Esophagus muscularis mucosa (tissue), 4 donors: ENCODE measurements around the gene A1CF. TPM values are rescaled to one million over a fixed set of nuclear protein-coding genes. Genes with fewer than 3 reads are reported as not detected.

ENCODE experiments used
- DNase-seq: peaks from one replicate; pipeline ENCODE4 v3.0.0-alpha.2; 2017; ENCODE audit errors: extremely low spot score
- H3K27ac ChIP-seq, 4 donors: fragments of 200-600 bp; sonication (generic); replicated peaks in 1 of 4; 1 replicate in 3 of 4; 2 replicates in 1 of 4; pipeline ENCODE4 v1.5.1; 2016 to 2019; ENCODE audit warnings: mild to moderate bottlenecking in 1 of 4
- H3K27me3 ChIP-seq, 4 donors: fragments of 200-600 bp; sonication (generic); one replicate each; pipeline versions ENCODE4 v1.5.1 to v1.6.0; 2016 to 2019
- H3K36me3 ChIP-seq, 4 donors: fragments of 200-600 bp; sonication (generic); one replicate each; pipeline ENCODE4 v1.5.1; 2016 to 2019
- H3K4me1 ChIP-seq, 4 donors: fragments of 200-600 bp; sonication (generic); one replicate each; pipeline ENCODE4 v1.5.1; 2016 to 2019
- H3K4me3 ChIP-seq, 4 donors: fragments of 200-600 bp; sonication (generic); 1 replicate in 2 of 4; 2 replicates in 2 of 4; pipeline ENCODE4 v1.5.1; 2016 to 2019; ENCODE audit warnings: mild to moderate bottlenecking in 4 of 4, moderate library complexity in 1 of 4
- H3K9me3 ChIP-seq, 4 donors: fragments of 200-600 bp; sonication (generic); 1 replicate in 3 of 4; 2 replicates in 1 of 4; pipeline ENCODE4 v1.5.1; 2016 to 2019
- CTCF ChIP-seq, 3 experiments: fragments of 200-600 bp in 2 of 3; fragments of 450-650 bp in 1 of 3; sonication (generic) in 2 of 3; IDR thresholded peaks; one replicate each; pipeline ENCODE4 v1.5.1; 2017 to 2019; ENCODE audit warnings: antibody characterized with exemption in 3 of 3, mild to moderate bottlenecking in 2 of 3, moderate library complexity in 1 of 3
- EP300 ChIP-seq: sonication (generic); formaldehyde crosslinking; IDR thresholded peaks from one replicate; pipeline ENCODE4 v1.6.1; 2017; ENCODE audit warnings: antibody characterized with exemption
- POLR2A ChIP-seq: fragments of 450-650 bp; IDR thresholded peaks from one replicate; pipeline ENCODE4 v1.6.1; 2017; ENCODE audit warnings: antibody characterized with exemption, moderate library complexity, mild to moderate bottlenecking, low read depth
- POLR2AphosphoS5 ChIP-seq, 2 donors: sonication (generic); formaldehyde crosslinking; IDR thresholded peaks; one replicate each; pipeline ENCODE4 v1.6.1; 2017; ENCODE audit warnings: antibody characterized with exemption in 2 of 2
- WGBS: methylation state at CpG from one replicate; pipeline ENCODE4 v1.1.5; 2018; 5-methylcytosine and 5-hydroxymethylcytosine counted together
- intact Hi-C: fragments of 100-400 bp; cut with DNase I; formaldehyde crosslinking; loops from one replicate; pipeline ENCODE4 v1.15.1; 2023
- total RNA-seq, 4 donors: library from RNA; depleted of rRNA; stranded (reverse); fragments of >200 nt; gene quantifications; one replicate each; pipeline versions ENCODE4 v1.1.0 to v1.2.1, GENCODE V29; 2016

Gene A1CF
- total RNA-seq, 4 donors from 2014 or later: not detected

- H3K9me3 ChIP-seq: no peaks in the 10 kb centered on the region
- H3K4me1 ChIP-seq: no peaks in the 10 kb centered on the region
- TF ChIP-seq POLR2AphosphoS5 (IDR thresholded peaks at IDR 0.05) (no peak), POLR2A (no peak), EP300 (no peak), CTCF (IDR thresholded peaks at IDR 0.05) (no peak)
- H3K27ac ChIP-seq: no peak overlapping the region
- intact Hi-C loops: no loop called here
- no peaks in the 10 kb centered on the region for H3K27me3 ChIP-seq
- no peaks in the 10 kb centered on the region for H3K36me3 ChIP-seq
- no peak overlapping the region for H3K4me3 ChIP-seq
- WGBS: 59% methylated on average over 5 of the region's 5 CpGs
- no peak for DNase-seq
Measured at GRCh38 chr10:50857579-50857978, 27.8 kb downstream of the A1CF start.

- Histone ChIP-seq H3K4me1 (no peaks in the 10 kb centered on the region), H3K27ac (no peak overlapping the region), H3K9me3 (no peaks in the 10 kb centered on the region), H3K36me3 (no peaks in the 10 kb centered on the region), H3K4me3 (no peak overlapping the region), H3K27me3 (no peaks in the 10 kb centered on the region)
- TF ChIP-seq EP300 (no peak), POLR2AphosphoS5 (IDR thresholded peaks at IDR 0.05) (no peak), CTCF (IDR thresholded peaks at IDR 0.05) (no peak), POLR2A (no peak)
- 77% methylated on average over 1 of the region's 1 CpG for WGBS
- DNase-seq: no peak
- intact Hi-C loops: no loop called here
Measured at GRCh38 chr10:50855461-50855860, 30.0 kb downstream of the A1CF start.

- H3K9me3 ChIP-seq: no peaks in the 10 kb centered on the region
- intact Hi-C loops: no loop called here
Measured at GRCh38 chr10:50855015-50855414, 30.4 kb downstream of the A1CF start.

GRCh38 chr10:50853557-50853956 lies 31.9 kb downstream of the A1CF start:
- intact Hi-C loops: no loop called here
- Histone ChIP-seq H3K9me3 (no peaks in the 10 kb centered on the region), H3K36me3 (no peaks in the 10 kb centered on the region), H3K27ac (no peak overlapping the region), H3K4me3 (no peak overlapping the region), H3K27me3 (no peaks in the 10 kb centered on the region), H3K4me1 (no peaks in the 10 kb centered on the region)
- no peak for TF ChIP-seq EP300
- no peak for TF ChIP-seq POLR2AphosphoS5 (IDR thresholded peaks at IDR 0.05)
- TF ChIP-seq POLR2A: no peak
- no peak for TF ChIP-seq CTCF (IDR thresholded peaks at IDR 0.05)
- no peak for DNase-seq
- 83% methylated on average over 3 of the region's 3 CpGs for WGBS

More at GRCh38 chr10:50855015-50855414, 30.4 kb downstream of the A1CF start:
- Histone ChIP-seq H3K4me3 (no peak overlapping the region), H3K27me3 (no peaks in the 10 kb centered on the region), H3K4me1 (no peaks in the 10 kb centered on the region), H3K36me3 (no peaks in the 10 kb centered on the region), H3K27ac (no peak overlapping the region)
- 80% methylated on average over 2 of the region's 2 CpGs for WGBS
- DNase-seq: no peak
- TF ChIP-seq CTCF (IDR thresholded peaks at IDR 0.05) (no peak), POLR2A (no peak), POLR2AphosphoS5 (IDR thresholded peaks at IDR 0.05) (no peak), EP300 (no peak)
